Suprapubic skin (tissue), 4 donors: ENCODE data around the gene CHRNA9. TPM values are rescaled to one million over a fixed set of nuclear protein-coding genes. Genes with fewer than 3 reads are reported as not detected.
A peak's percentile ranks its signal among the peaks of the same experiment; 100 is the strongest.

ENCODE experiments used
- DNase-seq, 2 donors: peaks; one replicate each; pipeline ENCODE4 v3.0.0-alpha.2; 2019; ENCODE audit warnings: low spot score in 2 of 2
- H3K27ac ChIP-seq: fragments of 200-600 bp; sonication (generic); one replicate; pipeline ENCODE4 v1.5.1; 2019
- H3K27me3 ChIP-seq: fragments of 200-600 bp; sonication (generic); one replicate; pipeline ENCODE4 v1.5.1; 2019
- H3K36me3 ChIP-seq: fragments of 200-600 bp; sonication (generic); one replicate; pipeline ENCODE4 v1.5.1; 2019
- H3K4me1 ChIP-seq: fragments of 200-600 bp; sonication (generic); one replicate; pipeline ENCODE4 v1.5.1; 2019
- H3K4me3 ChIP-seq: fragments of 200-600 bp; sonication (generic); one replicate; pipeline ENCODE4 v1.5.1; 2019; ENCODE audit warnings: mild to moderate bottlenecking
- H3K9me3 ChIP-seq: fragments of 200-600 bp; sonication (generic); one replicate; pipeline ENCODE4 v1.5.1; 2019
- CTCF ChIP-seq, 2 donors: fragments of 200-600 bp in 1 of 2; fragments of 450-650 bp in 1 of 2; sonication (generic) in 1 of 2; IDR thresholded peaks; one replicate each; pipeline ENCODE4 v1.5.1; 2016 to 2019; ENCODE audit warnings: antibody characterized with exemption in 2 of 2, mild to moderate bottlenecking in 1 of 2, moderate library complexity in 1 of 2
- EP300 ChIP-seq: sonication (generic); formaldehyde crosslinking; IDR thresholded peaks from one replicate; pipeline ENCODE4 v1.6.1; 2017; ENCODE audit warnings: antibody characterized with exemption
- POLR2A ChIP-seq, 2 donors: fragments of 450-650 bp; IDR thresholded peaks; one replicate each; pipeline ENCODE4 v1.6.1; 2017; ENCODE audit warnings: antibody characterized with exemption in 2 of 2, mild to moderate bottlenecking in 2 of 2, moderate library complexity in 2 of 2
- POLR2AphosphoS5 ChIP-seq, 3 donors: sonication (generic); formaldehyde crosslinking; IDR thresholded peaks; one replicate each; pipeline ENCODE4 v1.6.1; 2017; ENCODE audit warnings: antibody characterized with exemption in 3 of 3
- WGBS: methylation state at CpG from one replicate; pipeline ENCODE4 v1.1.5; 2018; 5-methylcytosine and 5-hydroxymethylcytosine counted together
- total RNA-seq, 4 donors: library from RNA; depleted of rRNA; stranded (reverse); fragments of >200 nt; gene quantifications; one replicate each; pipeline ENCODE4 v1.1.0, GENCODE V29; 2016

The CHRNA9 gene
- total RNA-seq, 4 donors from 2014 or later = 0.34 to 2.4 (median 0.38) TPM; not detected in 1

- no peak for DNase-seq
- Histone ChIP-seq H3K4me1 (peaks cover 16% of the 10 kb centered on the region), H3K36me3 (no peaks in the 10 kb centered on the region), H3K27ac (no peak overlapping the region), H3K4me3 (no peak overlapping the region), H3K9me3 (no peaks in the 10 kb centered on the region), H3K27me3 (no peaks in the 10 kb centered on the region)
- 48% methylated on average over 10 of the region's 10 CpGs for WGBS
- TF ChIP-seq EP300 = no peak
- no peak for TF ChIP-seq POLR2A (IDR thresholded peaks at IDR 0.05)
- TF ChIP-seq CTCF (IDR thresholded peaks at IDR 0.05) = no peak
- no peak for TF ChIP-seq POLR2AphosphoS5 (IDR thresholded peaks at IDR 0.05)
These were observed 17.0 kb upstream of the CHRNA9 start for GRCh38 chr4:40317916-40318658.

GRCh38 chr4:40321574-40322275 is 13.4 kb upstream of the CHRNA9 start:
- H3K4me3 ChIP-seq = no peak overlapping the region
- H3K27ac ChIP-seq = no peak overlapping the region
- DNase-seq = no peak
- 57% methylated on average over 7 of the region's 7 CpGs for WGBS
- TF ChIP-seq POLR2AphosphoS5 (IDR thresholded peaks at IDR 0.05) (no peak), CTCF (IDR thresholded peaks at IDR 0.05) (no peak), EP300 (no peak), POLR2A (IDR thresholded peaks at IDR 0.05) (no peak)
- H3K4me1 ChIP-seq = peaks cover 7% of the 10 kb centered on the region
- H3K27me3 ChIP-seq = no peaks in the 10 kb centered on the region
- no peaks in the 10 kb centered on the region for H3K36me3 ChIP-seq
- no peaks in the 10 kb centered on the region for H3K9me3 ChIP-seq

- 38% methylated on average over 4 of the region's 4 CpGs for WGBS
- Histone ChIP-seq H3K27me3 (no peaks in the 10 kb centered on the region), H3K4me1 (no peaks in the 10 kb centered on the region), H3K27ac (no peak overlapping the region), H3K36me3 (no peaks in the 10 kb centered on the region), H3K9me3 (no peaks in the 10 kb centered on the region), H3K4me3 (no peak overlapping the region)
- DNase-seq = no peak
- TF ChIP-seq POLR2A (IDR thresholded peaks at IDR 0.05) (no peak), POLR2AphosphoS5 (IDR thresholded peaks at IDR 0.05) (no peak), EP300 (no peak), CTCF (IDR thresholded peaks at IDR 0.05) (no peak)
These were observed 12.3 kb upstream of the CHRNA9 start for GRCh38 chr4:40322811-40323210.

- Histone ChIP-seq H3K36me3 (no peaks in the 10 kb centered on the region), H3K4me1 (no peaks in the 10 kb centered on the region), H3K27me3 (no peaks in the 10 kb centered on the region), H3K9me3 (no peaks in the 10 kb centered on the region), H3K27ac (no peak overlapping the region), H3K4me3 (no peak overlapping the region)
- no peak for DNase-seq
- 87% methylated on average over 2 of the region's 2 CpGs for WGBS
- TF ChIP-seq POLR2A (IDR thresholded peaks at IDR 0.05) (no peak), CTCF (IDR thresholded peaks at IDR 0.05) (no peak), EP300 (no peak), POLR2AphosphoS5 (IDR thresholded peaks at IDR 0.05) (no peak)
These were observed 11.3 kb upstream of the CHRNA9 start for GRCh38 chr4:40323866-40324265.

GRCh38 chr4:40325406-40326019 is 9.6 kb upstream of the CHRNA9 start:
- Histone ChIP-seq H3K9me3 (no peaks in the 10 kb centered on the region), H3K4me3 (no peak overlapping the region), H3K36me3 (no peaks in the 10 kb centered on the region), H3K27me3 (no peaks in the 10 kb centered on the region), H3K27ac (no peak overlapping the region), H3K4me1 (no peaks in the 10 kb centered on the region)
- TF ChIP-seq EP300 = no peak
- peak; percentile 64 to 82 for TF ChIP-seq CTCF (IDR thresholded peaks at IDR 0.05)
- no peak for DNase-seq
- 14% methylated on average over 2 of the region's 2 CpGs for WGBS
